ENCODE results near the gene CLDN19. TPM values are rescaled to one million over a fixed set of nuclear protein-coding genes. Genes with fewer than 3 reads are reported as not detected.

Gene CLDN19
- total and polyA plus RNA-seq, 9 of the 15 experiments (the other 6 are each of a cell fraction or from before 2014, with no cell fraction given) = not detected

- TF ChIP-seq ATF4 (CRISPR knock-in tag; IDR thresholded peaks at IDR 0.05) (no peak), RHOXF2B (CRISPR knock-in tag; conservative IDR thresholded peaks at IDR 0.05) (no peak), EWSR1 (IDR thresholded peaks at IDR 0.05; ENCODE audit: borderline replicate concordance, low read depth, partially characterized antibody) (no peak), RBM25 (IDR thresholded peaks at IDR 0.05; ENCODE audit: low read depth, low read length, severe bottlenecking) (no peak), ZNF444 (CRISPR knock-in tag; IDR thresholded peaks at IDR 0.05) (no peak), PPARD (CRISPR knock-in tag; IDR thresholded peaks at IDR 0.05) (no peak), RUNX1 (IDR thresholded peaks at IDR 0.05; ENCODE audit: low read depth) (no peak), HDAC1 (IDR thresholded peaks at IDR 0.05) (no peak), NKRF (IDR thresholded peaks at IDR 0.05; ENCODE audit: borderline replicate concordance) (no peak), ZNF316 (IDR thresholded peaks at IDR 0.05) (no peak), HDAC6 (IDR thresholded peaks at IDR 0.05; ENCODE audit: low read depth, low read length) (no peak), ZNF12 (CRISPR knock-in tag; IDR thresholded peaks at IDR 0.05) (no peak), ZNF707 (CRISPR knock-in tag; conservative IDR thresholded peaks at IDR 0.05) (no peak), BDP1 (IDR thresholded peaks at IDR 0.05; ENCODE audit: insufficient read depth, insufficient read length) (no peak), SIX5 (IDR thresholded peaks at IDR 0.05; ENCODE audit: borderline replicate concordance in 1 of 2, insufficient read depth in 1 of 2, low read depth in 1 of 2, low read length in 2 of 2) (no peak), ZNF639 (CRISPR knock-in tag; conservative IDR thresholded peaks at IDR 0.05 in 1 of 2, IDR thresholded peaks at IDR 0.05 in 1 of 2) (no peak), FOXK1 (CRISPR knock-in tag; IDR thresholded peaks at IDR 0.05; ENCODE audit: borderline replicate concordance) (no peak), POLR2B (IDR thresholded peaks at IDR 0.05; ENCODE audit: low read depth, partially characterized antibody) (peak; percentile 56), ZC3H11A (IDR thresholded peaks at IDR 0.05; ENCODE audit: low read depth, low read length) (no peak), HNRNPK (IDR thresholded peaks at IDR 0.05; ENCODE audit: low read depth, low read length, poor library complexity, severe bottlenecking) (no peak), POLR2A (conservative IDR thresholded peaks at IDR 0.05) (peak; percentile 62), HNRNPUL1 (IDR thresholded peaks at IDR 0.05; ENCODE audit: low read length) (no peak), GABPA (tag; conservative IDR thresholded peaks at IDR 0.05; ENCODE audit: low read depth) (no peak), DLX4 (CRISPR knock-in tag; IDR thresholded peaks at IDR 0.05) (0 out of 2 replicates have a peak, but pooled peaks have one; percentile 27), ZNF274 (IDR thresholded peaks at IDR 0.05; ENCODE audit: borderline replicate concordance, low read depth, low read length) (no peak), KDM1A (IDR thresholded peaks at IDR 0.05) (no peak)
These were observed 36.1 kb downstream of the CLDN19 start (continued) for GRCh38 chr1:42703888-42704464.
